ENCODE measurements around the gene TOX2. TPM values are rescaled to one million over a fixed set of nuclear protein-coding genes. Genes with fewer than 3 reads are reported as not detected.

Gene TOX2
- total RNA-seq, 2 experiments from 2014 or later = 3.3 to 3.9 TPM

DNA sequence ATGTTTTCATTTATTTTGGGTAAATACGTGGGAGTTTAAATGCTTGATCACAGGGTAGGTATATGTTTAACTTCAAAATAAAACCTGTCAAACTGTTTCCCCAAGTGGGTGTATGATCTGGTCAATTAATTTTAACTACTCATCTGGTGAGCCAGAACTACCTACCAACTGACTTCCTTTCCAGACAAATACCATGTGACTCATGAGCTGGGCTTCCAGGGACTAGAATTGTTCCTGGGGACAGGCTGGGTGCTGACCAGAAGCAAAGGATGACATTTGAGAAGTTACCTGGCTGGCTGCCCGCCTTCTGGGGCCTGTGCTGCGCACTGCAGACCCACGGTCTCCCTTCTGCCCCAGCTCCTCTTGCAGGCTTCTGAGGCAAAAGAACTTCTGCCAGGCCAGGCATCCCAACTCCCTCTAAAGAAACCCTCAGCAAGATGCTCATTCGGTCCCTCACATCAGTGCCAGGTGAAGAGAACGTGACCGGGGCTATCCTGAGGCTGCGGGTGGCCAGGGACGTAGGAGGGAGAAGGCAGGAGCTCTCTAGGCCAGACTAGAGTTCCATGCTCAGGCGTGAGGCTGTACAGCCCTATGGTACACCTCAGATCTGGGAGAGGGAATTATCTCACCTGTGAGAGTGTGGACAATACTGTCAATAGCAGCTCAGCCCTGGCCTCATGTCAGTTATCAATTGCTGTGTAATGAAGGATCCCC lies 168.7 kb downstream of the TOX2 start:
- intact Hi-C loops (cut with DNase I, micrococcal nuclease) = loop anchor here in 1 of 2 experiments (5.0 kb wide), 2 partner anchors 156 to 241 kb away; no protein-coding TSS in a partner anchor
- DNase-seq = no peak
- Histone ChIP-seq H3K4me1 (ENCODE audit: insufficient read depth, low read length) (peaks cover 8% of the 10 kb centered on the region), H3K27ac (ENCODE audit: low read depth in 1 of 2, low read length in 2 of 2) (no peak overlapping the region), H3K4me3 (ENCODE audit: low read length) (no peak overlapping the region), H3K9me3 (ENCODE audit: control insufficient read depth in 1 of 2, insufficient read depth in 1 of 2, low read length in 2 of 2) (no peaks in the 10 kb centered on the region), H3K36me3 (ENCODE audit: insufficient read depth, low read length) (no peaks in the 10 kb centered on the region), H3K27me3 (ENCODE audit: control insufficient read depth in 1 of 2, insufficient read depth in 2 of 2, low read length in 2 of 2) (no peaks in the 10 kb centered on the region)
- TF ChIP-seq CTCF (IDR thresholded peaks at IDR 0.05) = no peak
- Mint-ChIP-seq H3K9me3 (no peaks in the 10 kb centered on the region), H3K36me3 (ENCODE audit: low read depth) (no peaks in the 10 kb centered on the region), H3K4me1 (ENCODE audit: low read depth) (peaks cover 21% of the 10 kb centered on the region), H3K4me3 (no peak overlapping the region), H3K27me3 (no peaks in the 10 kb centered on the region), H3K27ac (no peak overlapping the region)
- ATAC-seq (ENCODE audit: poor library complexity) = no peak
- ChIA-PET CTCF (interaction anchor here (0.7 to 5.2 kb wide), 4 partner anchors 27 to 333 kb away, joined by 3 to 40 read pairs (median 3); no protein-coding TSS in a partner anchor), POLR2A (no interaction called here)

GRCh38 chr20:44084439-44084838 lies 169.8 kb downstream of the TOX2 start:
- H3K27me3 Mint-ChIP-seq = no peaks in the 10 kb centered on the region
- DNase-seq = no peak

GRCh38 chr20:44084891-44085290 lies 170.2 kb downstream of the TOX2 start:
- Mint-ChIP-seq H3K27me3 (no peaks in the 10 kb centered on the region), H3K4me1 (ENCODE audit: low read depth) (peaks cover 11% of the 10 kb centered on the region), H3K27ac (no peak overlapping the region), H3K4me3 (no peak overlapping the region), H3K36me3 (ENCODE audit: low read depth) (no peaks in the 10 kb centered on the region), H3K9me3 (no peaks in the 10 kb centered on the region)
- POLR2A ChIA-PET = no interaction called here
- intact Hi-C loops (cut with DNase I, micrococcal nuclease) = loop anchor here in 1 of 2 experiments (5.0 kb wide), 2 partner anchors 158 to 243 kb away; no protein-coding TSS in a partner anchor
- DNase-seq (no peak), ATAC-seq (ENCODE audit: poor library complexity) (no peak)
- H3K9me3 ChIP-seq (ENCODE audit: control insufficient read depth in 1 of 2, insufficient read depth in 1 of 2, low read length in 2 of 2) = no peaks in the 10 kb centered on the region
- CTCF ChIA-PET = interaction anchor here (5.2 kb wide), 1 partner anchor 28 kb away, joined by 40 read pairs; no protein-coding TSS in a partner anchor
- H3K4me3 ChIP-seq (ENCODE audit: low read length) = no peak overlapping the region
- peaks cover 7% of the 10 kb centered on the region for H3K4me1 ChIP-seq (ENCODE audit: insufficient read depth, low read length)
- H3K27me3 ChIP-seq (ENCODE audit: control insufficient read depth in 1 of 2, insufficient read depth in 2 of 2, low read length in 2 of 2) = no peaks in the 10 kb centered on the region
- no peak for TF ChIP-seq CTCF (IDR thresholded peaks at IDR 0.05)
- no peaks in the 10 kb centered on the region for H3K36me3 ChIP-seq (ENCODE audit: insufficient read depth, low read length)
- no peak overlapping the region for H3K27ac ChIP-seq (ENCODE audit: low read depth in 1 of 2, low read length in 2 of 2)

More at GRCh38 chr20:44084439-44084838, 169.8 kb downstream of the TOX2 start:
- H3K4me3 ChIP-seq (ENCODE audit: low read length) = no peak overlapping the region
- Mint-ChIP-seq H3K27ac (no peak overlapping the region), H3K4me1 (ENCODE audit: low read depth) (peaks cover 15% of the 10 kb centered on the region), H3K4me3 (no peak overlapping the region), H3K9me3 (no peaks in the 10 kb centered on the region), H3K36me3 (ENCODE audit: low read depth) (no peaks in the 10 kb centered on the region)
- H3K9me3 ChIP-seq (ENCODE audit: control insufficient read depth in 1 of 2, insufficient read depth in 1 of 2, low read length in 2 of 2) = no peaks in the 10 kb centered on the region
- ChIA-PET POLR2A (no interaction called here), CTCF (interaction anchor here (5.2 kb wide), 1 partner anchor 28 kb away, joined by 40 read pairs; no protein-coding TSS in a partner anchor)
- no peak for ATAC-seq (ENCODE audit: poor library complexity)
- no peaks in the 10 kb centered on the region for H3K36me3 ChIP-seq (ENCODE audit: insufficient read depth, low read length)
- no peak overlapping the region for H3K27ac ChIP-seq (ENCODE audit: low read depth in 1 of 2, low read length in 2 of 2)
- TF ChIP-seq CTCF (IDR thresholded peaks at IDR 0.05) = no peak
- H3K27me3 ChIP-seq (ENCODE audit: control insufficient read depth in 1 of 2, insufficient read depth in 2 of 2, low read length in 2 of 2) = no peaks in the 10 kb centered on the region
- peaks cover 8% of the 10 kb centered on the region for H3K4me1 ChIP-seq (ENCODE audit: insufficient read depth, low read length)
- intact Hi-C loops (cut with DNase I, micrococcal nuclease) = loop anchor here in 1 of 2 experiments (5.0 kb wide), 2 partner anchors 157 to 242 kb away; no protein-coding TSS in a partner anchor
